Upper lobe of left lung (tissue), 6 donors: Measurements from ENCODE around the gene MMRN1. TPM values are rescaled to one million over a fixed set of nuclear protein-coding genes. Genes with fewer than 3 reads are reported as not detected.

ENCODE experiments used
- ATAC-seq, 2 donors: fragments of 200-7000 bp; cut with Tn5 transposase; one replicate each; pipeline ENCODE4 v1.9.1; 2022; ENCODE audit warnings: mild to moderate bottlenecking in 2 of 2, moderate library complexity in 2 of 2; ENCODE audit not compliant: low FRiP score in 2 of 2
- DNase-seq, 2 donors: peaks; one replicate each; pipeline ENCODE4 v3.0.0-alpha.2; 2019 to 2020
- H3K27ac ChIP-seq, 4 donors: fragments of 200-600 bp; sonication (generic); one replicate each; pipeline ENCODE4 v1.5.1; 2016 to 2019
- H3K27me3 ChIP-seq, 4 donors: fragments of 200-600 bp; sonication (generic); one replicate each; pipeline ENCODE4 v1.5.1; 2017 to 2019
- H3K36me3 ChIP-seq, 4 donors: fragments of 200-600 bp; sonication (generic); one replicate each; pipeline ENCODE4 v1.5.1; 2016 to 2019
- H3K4me1 ChIP-seq, 4 donors: fragments of 200-600 bp; sonication (generic); one replicate each; pipeline ENCODE4 v1.5.1; 2018 to 2019
- H3K4me3 ChIP-seq, 4 donors: fragments of 200-600 bp; sonication (generic); one replicate each; pipeline ENCODE4 v1.5.1; 2017 to 2019; ENCODE audit warnings: mild to moderate bottlenecking in 2 of 4, moderate library complexity in 1 of 4
- H3K9me3 ChIP-seq, 4 donors: fragments of 200-600 bp; sonication (generic); one replicate each; pipeline ENCODE4 v1.5.1; 2018 to 2019
- CTCF ChIP-seq, 6 experiments: fragments of 450-650 bp in 4 of 6; fragments of 200-600 bp in 2 of 6; sonication (generic) in 2 of 6; IDR thresholded peaks; one replicate each; pipeline ENCODE4 v1.5.1; 2016 to 2019; ENCODE audit warnings: antibody characterized with exemption in 6 of 6
- EP300 ChIP-seq, 4 donors: sonication (generic); formaldehyde crosslinking; IDR thresholded peaks; one replicate each; pipeline ENCODE4 v1.5.1; 2017; ENCODE audit warnings: antibody characterized with exemption in 4 of 4, control low read depth in 2 of 4
- POLR2A ChIP-seq, 4 donors: fragments of 450-650 bp; IDR thresholded peaks; one replicate each; pipeline ENCODE4 v1.5.1; 2016 to 2017; ENCODE audit warnings: antibody characterized with exemption in 4 of 4, mild to moderate bottlenecking in 2 of 4
- POLR2AphosphoS5 ChIP-seq, 2 donors: sonication (generic); formaldehyde crosslinking; IDR thresholded peaks; one replicate each; pipeline ENCODE4 v1.5.1; 2017; ENCODE audit warnings: antibody characterized with exemption in 2 of 2
- WGBS, 2 donors: methylation state at CpG; one replicate each; pipeline ENCODE4 v1.1.5; 2017 to 2018; 5-methylcytosine and 5-hydroxymethylcytosine counted together
- total RNA-seq, 6 donors: library from RNA; depleted of rRNA in 4 of 6; stranded (reverse); fragments of >200 nt in 4 of 6; gene quantifications; one replicate each; pipeline versions ENCODE4 v1.1.0 to v1.2.1, GENCODE V29; 2016 to 2021
- donor health status: DM: no; HTN: no; CAD: no; lungs with moderate emphysema.
- donor health status: DM: no; HTN: yes; CAD: no; lungs with severe emphysema.

MMRN1 gene
- total RNA-seq, 6 donors from 2014 or later, result 2.1 to 43.3 (median 18.7) TPM

GRCh38 chr4:89957046-89957926, 62.6 kb downstream of the MMRN1 start:
- TF ChIP-seq POLR2A (IDR thresholded peaks at IDR 0.05) (no peak), CTCF (IDR thresholded peaks at IDR 0.05) (no peak), POLR2AphosphoS5 (IDR thresholded peaks at IDR 0.05) (no peak), EP300 (IDR thresholded peaks at IDR 0.05) (no peak)
- 32 to 47% methylated on average over 4 of the region's 4 CpGs for WGBS, 2 donors
- no peak for ATAC-seq

GRCh38 chr4:89981789-89982334, 87.2 kb downstream of the MMRN1 start:
- Histone ChIP-seq H3K9me3 (no peaks in the 10 kb centered on the region), H3K27ac (no peak overlapping the region), H3K36me3 (no peaks in the 10 kb centered on the region), H3K27me3 (no peaks in the 10 kb centered on the region), H3K4me3 (no peak overlapping the region), H3K4me1 (no peaks in the 10 kb centered on the region)
- DNase-seq, result no peak
- no peak for ATAC-seq
- TF ChIP-seq EP300 (IDR thresholded peaks at IDR 0.05), result no peak
- no peak for TF ChIP-seq POLR2AphosphoS5 (IDR thresholded peaks at IDR 0.05)
- TF ChIP-seq CTCF (IDR thresholded peaks at IDR 0.05), result no peak
- WGBS, 2 donors, result 86 to 89% methylated on average over 2 of the region's 2 CpGs

More at GRCh38 chr4:89957046-89957926, 62.6 kb downstream of the MMRN1 start:
- Histone ChIP-seq H3K36me3 (no peaks in the 10 kb centered on the region), H3K9me3 (no peaks in the 10 kb centered on the region), H3K27me3 (no peaks in the 10 kb centered on the region), H3K27ac (no peak overlapping the region), H3K4me3 (no peak overlapping the region), H3K4me1 (no peaks in the 10 kb centered on the region)
- no peak for DNase-seq

- no peaks in the 10 kb centered on the region for H3K4me1 ChIP-seq
- ATAC-seq, result no peak
- H3K27me3 ChIP-seq, result no peaks in the 10 kb centered on the region
- no peak for TF ChIP-seq CTCF (IDR thresholded peaks at IDR 0.05)
- TF ChIP-seq POLR2AphosphoS5 (IDR thresholded peaks at IDR 0.05), result no peak
- no peak for TF ChIP-seq POLR2A (IDR thresholded peaks at IDR 0.05)
- TF ChIP-seq EP300 (IDR thresholded peaks at IDR 0.05), result no peak
- H3K27ac ChIP-seq, result no peak overlapping the region
- DNase-seq, result no peak
- peaks cover 0 to 3% (median 0%) of the 10 kb centered on the region in 4 donors for H3K9me3 ChIP-seq
- no peak overlapping the region for H3K4me3 ChIP-seq
- no peaks in the 10 kb centered on the region for H3K36me3 ChIP-seq
- 92 to 95% methylated on average over 2 of the region's 2 CpGs for WGBS, 2 donors
Observed at GRCh38 chr4:89988268-89988667, 93.6 kb downstream of the MMRN1 start.

GRCh38 chr4:89992744-89993143, 98.1 kb downstream of the MMRN1 start:
- DNase-seq (no peak), ATAC-seq (no peak)
- 45% methylated on average over 1 of the region's 1 CpG for WGBS, 2 donors
- Histone ChIP-seq H3K27me3 (no peaks in the 10 kb centered on the region), H3K36me3 (no peaks in the 10 kb centered on the region), H3K9me3 (peaks cover 0 to 3% (median 0%) of the 10 kb centered on the region in 4 donors), H3K4me1 (no peaks in the 10 kb centered on the region), H3K27ac (no peak overlapping the region), H3K4me3 (no peak overlapping the region)
- TF ChIP-seq EP300 (IDR thresholded peaks at IDR 0.05), result no peak

GRCh38 chr4:89994176-89994873, 99.7 kb downstream of the MMRN1 start:
- no peaks in the 10 kb centered on the region for H3K9me3 ChIP-seq
- no peak for ATAC-seq
- H3K4me1 ChIP-seq, result no peaks in the 10 kb centered on the region
- H3K27ac ChIP-seq, result no peak overlapping the region
- no peak for DNase-seq
- H3K4me3 ChIP-seq, result no peak overlapping the region
- 74 to 77% methylated on average over 3 of the region's 3 CpGs for WGBS, 2 donors
- no peaks in the 10 kb centered on the region for H3K27me3 ChIP-seq
- TF ChIP-seq CTCF (IDR thresholded peaks at IDR 0.05) (no peak), EP300 (IDR thresholded peaks at IDR 0.05) (no peak), POLR2AphosphoS5 (IDR thresholded peaks at IDR 0.05) (no peak), POLR2A (IDR thresholded peaks at IDR 0.05) (no peak)
- no peaks in the 10 kb centered on the region for H3K36me3 ChIP-seq
